ENCODE results near the gene ABCG1. TPM values are rescaled to one million over a fixed set of nuclear protein-coding genes. Genes with fewer than 3 reads are reported as not detected.

ABCG1 gene
- total RNA-seq, 1 experiment from 2014 or later: 0.21 TPM

DNA sequence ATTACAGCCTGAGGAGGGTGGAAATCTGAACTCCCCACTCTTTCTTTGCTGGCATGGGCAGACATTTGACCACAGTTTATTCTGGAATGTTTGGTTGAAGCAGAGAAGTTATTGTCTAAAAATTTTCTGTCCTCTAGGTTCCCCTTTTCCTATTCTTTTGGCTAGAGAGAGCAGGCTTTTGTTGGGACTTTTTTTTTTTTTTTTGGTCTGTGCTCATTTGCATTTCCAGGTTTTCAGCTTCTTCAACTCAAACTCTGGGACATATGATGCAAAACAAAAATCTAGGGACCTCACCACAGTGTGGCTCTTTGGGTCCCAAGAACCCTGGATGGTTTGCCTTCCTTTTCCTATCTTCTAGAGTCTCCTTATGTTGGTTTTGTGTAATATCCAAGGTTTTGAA, 10.9 kb upstream of the ABCG1 start:
- DNase-seq (ENCODE audit: low read depth, low spot score): no peak
- in situ Hi-C loops (cut with HindIII; ENCODE audit: low pct_unique_long_range_greater_than_20kb, low sequenced_read_pairs): no loop called here

- in situ Hi-C loops (cut with HindIII; ENCODE audit: low pct_unique_long_range_greater_than_20kb, low sequenced_read_pairs): no loop called here
- no peak for DNase-seq (ENCODE audit: low read depth, low spot score)
Measured at GRCh38 chr21:42208801-42209490, 10.0 kb upstream of the ABCG1 start.

DNA sequence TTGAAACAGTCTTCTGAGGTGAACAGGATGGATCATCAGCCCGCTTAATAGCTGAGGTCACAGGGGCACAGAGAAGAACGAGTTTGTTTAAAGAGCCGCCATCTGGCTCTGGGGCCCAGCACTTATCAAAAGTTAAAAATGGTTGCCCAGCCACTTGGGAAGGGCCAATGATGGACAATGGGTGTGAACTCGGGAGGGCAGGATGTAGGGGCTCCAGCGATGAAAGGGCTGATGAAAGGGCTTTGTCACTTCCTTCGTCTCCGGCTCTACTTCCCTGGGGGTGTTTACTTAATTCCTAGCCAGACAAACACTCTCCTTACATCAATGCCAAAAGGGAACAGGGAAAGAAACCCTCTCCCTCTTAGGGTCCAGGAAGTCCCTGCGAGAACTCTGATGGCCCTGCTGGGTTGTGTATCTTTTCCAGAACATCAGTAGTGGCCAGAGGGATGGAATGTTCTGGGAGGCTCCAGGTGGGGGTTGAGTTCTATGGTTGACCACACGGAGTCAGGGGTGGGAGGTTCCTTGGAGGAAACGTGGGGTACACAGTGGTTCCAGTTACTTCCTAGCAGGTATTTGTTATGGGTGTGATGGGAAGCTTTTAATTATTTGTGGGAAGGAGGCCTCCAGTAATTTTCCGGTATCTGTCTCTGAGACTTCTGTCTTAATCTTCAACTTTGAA, 9.0 kb upstream of the ABCG1 start:
- in situ Hi-C loops (cut with HindIII; ENCODE audit: low pct_unique_long_range_greater_than_20kb, low sequenced_read_pairs): no loop called here
- DNase-seq (ENCODE audit: low read depth, low spot score): no peak

DNA sequence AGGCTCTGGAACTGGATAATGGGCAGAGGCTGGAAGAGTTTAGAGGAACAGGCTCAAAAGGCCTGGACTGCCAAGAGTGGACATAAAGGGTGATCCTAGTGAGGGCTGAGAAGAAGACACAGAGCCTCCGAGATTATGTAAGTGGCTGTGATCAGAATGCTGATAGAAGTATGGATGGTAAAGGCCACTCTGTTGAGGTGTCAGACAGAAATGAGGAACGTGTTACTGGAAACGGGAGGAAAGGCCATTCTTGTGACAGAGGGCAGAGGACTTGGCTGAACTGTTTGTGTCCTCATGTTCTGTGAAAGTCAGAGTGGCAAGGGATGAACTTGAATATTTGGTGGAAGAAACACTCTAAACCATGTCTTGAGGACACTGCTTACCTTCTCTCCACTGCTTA, 6.7 kb upstream of the ABCG1 start:
- in situ Hi-C loops (cut with HindIII; ENCODE audit: low pct_unique_long_range_greater_than_20kb, low sequenced_read_pairs): no loop called here
- DNase-seq (ENCODE audit: low read depth, low spot score): no peak

GRCh38 chr21:42213082-42213774, 5.7 kb upstream of the ABCG1 start:
- no peak for DNase-seq (ENCODE audit: low read depth, low spot score)
- in situ Hi-C loops (cut with HindIII; ENCODE audit: low pct_unique_long_range_greater_than_20kb, low sequenced_read_pairs): no loop called here

- DNase-seq (ENCODE audit: low read depth, low spot score): no peak
- in situ Hi-C loops (cut with HindIII; ENCODE audit: low pct_unique_long_range_greater_than_20kb, low sequenced_read_pairs): no loop called here
Measured at GRCh38 chr21:42214081-42214750, 4.7 kb upstream of the ABCG1 start.

DNA sequence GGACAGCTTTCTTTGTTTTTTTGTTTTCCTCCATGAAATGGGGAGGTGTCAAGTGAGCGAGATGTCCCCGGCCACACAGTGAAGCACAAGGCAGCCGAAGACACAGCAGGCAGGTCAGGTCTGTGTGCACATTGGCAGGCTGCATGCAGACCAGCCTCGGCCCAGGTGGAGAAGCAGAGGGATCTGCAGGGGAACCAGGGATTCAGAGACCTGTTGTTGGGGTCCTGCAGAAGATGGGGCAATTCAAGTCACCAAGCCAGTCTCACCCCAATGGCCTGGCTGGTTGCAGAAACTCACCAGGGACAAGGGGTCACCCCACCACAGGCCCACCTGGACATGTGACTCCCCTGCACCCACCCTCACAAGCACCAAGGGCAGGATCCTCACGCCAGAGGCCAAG, 4.0 kb upstream of the ABCG1 start:
- DNase-seq (ENCODE audit: low read depth, low spot score): no peak
- in situ Hi-C loops (cut with HindIII; ENCODE audit: low pct_unique_long_range_greater_than_20kb, low sequenced_read_pairs): no loop called here

- in situ Hi-C loops (cut with HindIII; ENCODE audit: low pct_unique_long_range_greater_than_20kb, low sequenced_read_pairs): no loop called here
- DNase-seq (ENCODE audit: low read depth, low spot score): no peak
Measured at GRCh38 chr21:42215942-42216725, 2.8 kb upstream of the ABCG1 start.

- DNase-seq (ENCODE audit: low read depth, low spot score): no peak
- in situ Hi-C loops (cut with HindIII; ENCODE audit: low pct_unique_long_range_greater_than_20kb, low sequenced_read_pairs): no loop called here
Measured at GRCh38 chr21:42216726-42217572, 2.0 kb upstream of the ABCG1 start.

DNA sequence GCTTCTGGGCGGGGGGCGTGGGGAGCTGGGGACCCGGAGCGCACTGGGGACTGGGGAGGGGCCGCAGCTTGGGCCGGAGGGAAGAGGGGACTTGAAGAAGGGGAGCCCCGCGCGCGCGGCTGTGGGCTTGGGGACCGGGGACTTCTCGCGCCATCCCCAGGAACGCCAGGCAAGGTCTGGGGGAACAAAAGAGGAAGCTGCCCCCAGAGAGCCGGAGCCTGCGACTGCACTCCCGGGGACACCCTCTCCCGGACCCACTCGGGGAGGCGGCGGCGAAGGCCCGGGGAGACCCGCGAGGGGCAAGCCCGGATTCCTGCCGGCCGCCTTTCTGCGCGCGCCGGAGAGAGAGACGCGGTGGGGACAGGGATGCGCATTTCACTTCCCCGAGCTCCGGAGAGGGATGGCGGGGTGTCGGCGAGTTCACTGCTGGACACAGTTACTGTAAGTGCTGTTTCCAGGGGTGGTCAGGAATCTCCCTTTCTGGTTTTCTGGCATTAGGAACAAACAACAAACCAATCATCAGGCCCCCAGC, 732 bp downstream of the ABCG1 start:
- in situ Hi-C loops (cut with HindIII; ENCODE audit: low pct_unique_long_range_greater_than_20kb, low sequenced_read_pairs): no loop called here
- no peak for DNase-seq (ENCODE audit: low read depth, low spot score)

- no peak for DNase-seq (ENCODE audit: low read depth, low spot score)
- in situ Hi-C loops (cut with HindIII; ENCODE audit: low pct_unique_long_range_greater_than_20kb, low sequenced_read_pairs): no loop called here
Measured at GRCh38 chr21:42220138-42220701, 1.3 kb downstream of the ABCG1 start.

DNA sequence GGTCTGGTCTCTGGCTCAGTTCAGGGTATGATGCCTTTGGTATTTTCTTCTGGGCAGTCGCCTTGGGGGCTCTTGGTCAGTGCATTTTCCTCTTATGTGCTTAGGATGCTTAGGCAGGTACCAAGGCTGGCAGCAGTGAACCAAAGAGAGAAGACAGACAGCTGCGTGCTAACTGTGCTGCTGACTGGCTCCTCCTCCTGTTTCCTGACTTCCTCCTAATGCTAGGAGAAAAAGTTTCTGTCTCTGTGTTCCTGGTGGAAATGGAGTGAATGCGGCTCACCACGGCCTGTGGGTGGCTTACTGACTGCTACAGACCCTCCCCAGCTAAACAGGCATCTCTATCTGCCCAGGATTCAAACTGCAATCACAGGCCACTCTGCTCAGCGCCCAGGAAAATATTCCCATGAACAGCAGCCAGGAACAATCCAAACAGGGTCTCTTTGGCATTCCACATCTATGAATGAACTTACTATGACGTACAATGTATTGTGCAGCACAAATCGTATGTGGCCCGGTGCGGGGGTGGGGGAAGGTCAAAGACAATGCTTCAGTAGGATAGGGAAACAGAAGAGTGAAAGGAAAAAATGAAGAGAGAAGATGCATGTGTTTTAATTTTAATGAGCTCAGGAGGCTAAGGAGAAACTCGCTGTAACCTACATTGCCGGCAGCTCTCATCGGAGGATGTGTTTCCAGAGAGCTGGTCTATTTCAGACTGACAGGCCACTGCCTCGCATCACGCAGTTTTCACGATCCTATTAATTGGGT, 2.8 kb downstream of the ABCG1 start:
- DNase-seq (ENCODE audit: low read depth, low spot score): peak; percentile 2
- in situ Hi-C loops (cut with HindIII; ENCODE audit: low pct_unique_long_range_greater_than_20kb, low sequenced_read_pairs): no loop called here

- no peak for DNase-seq (ENCODE audit: low read depth, low spot score)
- in situ Hi-C loops (cut with HindIII; ENCODE audit: low pct_unique_long_range_greater_than_20kb, low sequenced_read_pairs): no loop called here
Measured at GRCh38 chr21:42222386-42222785, 3.4 kb downstream of the ABCG1 start.

GRCh38 chr21:42222821-42223390, 4.0 kb downstream of the ABCG1 start:
- in situ Hi-C loops (cut with HindIII; ENCODE audit: low pct_unique_long_range_greater_than_20kb, low sequenced_read_pairs): no loop called here
- no peak for DNase-seq (ENCODE audit: low read depth, low spot score)

DNA sequence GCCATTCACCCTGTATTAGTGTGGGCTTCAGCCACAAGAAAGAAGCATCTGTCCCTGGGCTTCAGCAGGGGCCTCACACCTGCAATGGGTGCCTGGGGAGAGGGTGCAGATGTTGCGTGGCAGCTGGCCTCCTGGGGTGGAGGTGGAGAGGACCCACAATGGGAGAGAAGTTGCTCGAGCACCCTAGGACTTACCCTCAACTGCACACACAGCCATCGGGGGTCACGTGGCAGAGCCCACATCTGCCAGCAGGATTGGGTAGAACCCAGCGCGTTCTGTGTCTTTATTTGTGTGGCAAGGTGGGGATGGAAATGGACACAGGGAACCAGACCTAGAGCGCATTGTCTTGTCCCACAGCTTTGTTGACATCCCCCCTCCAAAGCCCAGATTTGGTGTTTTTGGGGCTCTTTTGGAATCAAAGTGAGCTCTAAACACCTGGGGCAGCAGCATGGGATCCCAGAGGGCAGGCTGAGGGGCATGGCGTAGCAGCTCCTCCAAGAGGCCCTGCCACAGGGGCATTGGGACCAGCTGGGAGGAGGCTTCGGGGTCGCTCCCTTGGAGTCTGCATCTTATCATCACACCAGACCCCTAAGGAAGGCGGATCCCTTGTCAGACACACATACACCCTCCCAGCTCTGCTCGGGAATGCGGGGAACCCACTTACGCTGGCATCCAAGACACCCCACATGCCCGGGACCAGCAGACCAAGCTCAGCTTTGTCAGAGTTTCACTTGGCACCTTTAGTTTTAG, 5.1 kb downstream of the ABCG1 start:
- in situ Hi-C loops (cut with HindIII; ENCODE audit: low pct_unique_long_range_greater_than_20kb, low sequenced_read_pairs): no loop called here
- no peak for DNase-seq (ENCODE audit: low read depth, low spot score)
